Endodermal cell (in vitro differentiated cells): ENCODE data around the gene JAKMIP1. TPM values are rescaled to one million over a fixed set of nuclear protein-coding genes. Genes with fewer than 3 reads are reported as not detected.

ENCODE experiments used
- DNase-seq: peaks from one replicate; pipeline ENCODE4 v3.0.0-alpha.2; 2017
- H3K27ac ChIP-seq: 2 replicates; pipeline ENCODE4 v1.5.1; 2013; ENCODE audit warnings: mild to moderate bottlenecking, low read depth, low read length, moderate library complexity
- H3K27me3 ChIP-seq: 2 replicates; pipeline ENCODE4 v1.6.1; 2013; ENCODE audit warnings: mild to moderate bottlenecking, low read length, moderate library complexity; ENCODE audit not compliant: insufficient read depth, control insufficient read depth, poor library complexity, severe bottlenecking
- H3K36me3 ChIP-seq: 2 replicates; pipeline ENCODE4 v1.7.0; 2013; ENCODE audit warnings: mild to moderate bottlenecking, low read length, moderate library complexity; ENCODE audit not compliant: control insufficient read depth, insufficient read depth
- H3K4me1 ChIP-seq: one replicate; pipeline ENCODE4 v1.7.0; 2013; ENCODE audit warnings: low read length; ENCODE audit not compliant: control insufficient read depth, insufficient read depth
- H3K4me3 ChIP-seq: 2 replicates; pipeline ENCODE4 v1.5.1; 2013; ENCODE audit warnings: mild to moderate bottlenecking, low read length, moderate library complexity
- H3K9ac ChIP-seq: 2 replicates; pipeline ENCODE4 v1.6.1; 2013; ENCODE audit warnings: mild to moderate bottlenecking, low read length, moderate library complexity; ENCODE audit not compliant: poor library complexity, severe bottlenecking; ENCODE audit errors: extremely low read depth
- H3K9me3 ChIP-seq: 2 replicates; pipeline ENCODE4 v1.6.1; 2013; ENCODE audit warnings: mild to moderate bottlenecking, low read length, moderate library complexity; ENCODE audit not compliant: control insufficient read depth
- H3K27ac Mint-ChIP-seq: 2 replicates; pipeline ENCODE4 v1.8.0; 2020; ENCODE audit warnings: mixed read lengths
- H3K27me3 Mint-ChIP-seq: 2 replicates; pipeline ENCODE4 v1.8.0; 2021; ENCODE audit warnings: mild to moderate bottlenecking, mixed read lengths; ENCODE audit not compliant: insufficient read depth
- H3K36me3 Mint-ChIP-seq: 2 replicates; pipeline ENCODE4 v1.8.0; 2020; ENCODE audit warnings: low read depth, mixed read lengths
- H3K4me1 Mint-ChIP-seq: 2 replicates; pipeline ENCODE4 v1.8.0; 2020; ENCODE audit warnings: mixed read lengths
- H3K4me3 Mint-ChIP-seq: 2 replicates; pipeline ENCODE4 v1.8.0; 2020; ENCODE audit warnings: mild to moderate bottlenecking, moderate library complexity, mixed read lengths
- H3K9me3 Mint-ChIP-seq: 2 replicates; pipeline ENCODE4 v1.8.0; 2020; ENCODE audit warnings: mild to moderate bottlenecking, mixed read lengths
- whole genome bisulfite sequencing, 2 experiments: methylation state at CpG; one replicate each; pipeline versions ENCODE4 v1.1.5 to v1.1.7; 2013; ENCODE audit warnings: missing lambda C conversion rate in 2 of 2, mixed read lengths in 1 of 2; ENCODE audit not compliant: insufficient coverage in 1 of 2, insufficient read length in 1 of 2; 5-methylcytosine and 5-hydroxymethylcytosine counted together
- total RNA-seq, 2 donors: library from RNA; stranded (reverse); fragmentation: NEBNext Ultra II Directional in 1 of 2; extraction: Animal tissue kit (Norgen Biotek cat#: 25700) in 1 of 2; gene quantifications; 2 replicates in 1 of 2; 3 replicates in 1 of 2; pipeline ENCODE4 v1.2.1, GENCODE V29; 2021
- TF ChIP-seq, protein P1 (sequence below): fragments of 200-600 bp; sonication (generic); conservative IDR thresholded peaks from 2 replicates; pipeline ENCODE4 v1.5.0; 2021; ENCODE audit warnings: antibody characterized with exemption, mild to moderate bottlenecking

JAKMIP1 gene
- total RNA-seq, 2 donors from 2014 or later, result 10.4 to 11.2 TPM

DNA sequence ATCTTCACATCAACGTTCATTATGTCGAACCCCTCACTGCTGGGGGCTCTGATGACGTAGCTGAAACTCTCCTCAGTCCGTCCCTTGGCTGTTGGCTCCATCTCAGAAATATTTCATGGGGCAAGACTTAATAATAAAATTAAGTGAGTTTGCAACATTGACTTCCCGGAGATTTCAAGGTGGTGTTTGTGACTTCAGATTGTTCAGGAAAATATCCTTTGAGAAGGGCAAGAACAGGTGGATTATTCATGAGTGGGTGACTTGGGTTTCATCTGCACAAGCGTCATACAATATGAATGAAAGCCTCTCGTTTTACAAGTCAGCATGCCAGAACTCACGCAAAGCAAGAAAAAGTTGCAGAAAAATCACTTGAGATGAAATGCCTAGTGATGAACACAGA lies 182.0 kb downstream of the JAKMIP1 start, which contains the start of gene C4orf50:
Gene C4orf50 (minus strand): TSS at position 101 of the 400 bp plus-strand sequence.
- TF ChIP-seq, protein P1, sequence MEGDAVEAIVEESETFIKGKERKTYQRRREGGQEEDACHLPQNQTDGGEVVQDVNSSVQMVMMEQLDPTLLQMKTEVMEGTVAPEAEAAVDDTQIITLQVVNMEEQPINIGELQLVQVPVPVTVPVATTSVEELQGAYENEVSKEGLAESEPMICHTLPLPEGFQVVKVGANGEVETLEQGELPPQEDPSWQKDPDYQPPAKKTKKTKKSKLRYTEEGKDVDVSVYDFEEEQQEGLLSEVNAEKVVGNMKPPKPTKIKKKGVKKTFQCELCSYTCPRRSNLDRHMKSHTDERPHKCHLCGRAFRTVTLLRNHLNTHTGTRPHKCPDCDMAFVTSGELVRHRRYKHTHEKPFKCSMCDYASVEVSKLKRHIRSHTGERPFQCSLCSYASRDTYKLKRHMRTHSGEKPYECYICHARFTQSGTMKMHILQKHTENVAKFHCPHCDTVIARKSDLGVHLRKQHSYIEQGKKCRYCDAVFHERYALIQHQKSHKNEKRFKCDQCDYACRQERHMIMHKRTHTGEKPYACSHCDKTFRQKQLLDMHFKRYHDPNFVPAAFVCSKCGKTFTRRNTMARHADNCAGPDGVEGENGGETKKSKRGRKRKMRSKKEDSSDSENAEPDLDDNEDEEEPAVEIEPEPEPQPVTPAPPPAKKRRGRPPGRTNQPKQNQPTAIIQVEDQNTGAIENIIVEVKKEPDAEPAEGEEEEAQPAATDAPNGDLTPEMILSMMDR, result no peak
- no peak within 1 kb of the TSS for H3K4me3 ChIP-seq

GRCh38 chr4:6017800-6018199 lies 182.5 kb downstream of the JAKMIP1 start:
- Histone ChIP-seq H3K27ac (no peak overlapping the region), H3K27me3 (no peaks in the 10 kb centered on the region), H3K9me3 (no peaks in the 10 kb centered on the region), H3K9ac (no peak overlapping the region), H3K36me3 (no peaks in the 10 kb centered on the region), H3K4me3 (no peak overlapping the region), H3K4me1 (no peaks in the 10 kb centered on the region)
- Mint-ChIP-seq H3K27me3 (peaks cover 2% of the 10 kb centered on the region), H3K4me3 (no peak overlapping the region), H3K36me3 (no peaks in the 10 kb centered on the region), H3K9me3 (no peaks in the 10 kb centered on the region), H3K4me1 (no peaks in the 10 kb centered on the region), H3K27ac (no peak overlapping the region)
- WGBS, 2 experiments, result 93 to 99% methylated on average over 8 to 11 of the region's 11 CpGs
- TF ChIP-seq, protein P1, result no peak
- no peak for DNase-seq

More for the DNA sequence above, 182.0 kb downstream of the JAKMIP1 start, which contains the start of gene C4orf50:
- Histone ChIP-seq H3K36me3 (no peaks in the 10 kb centered on the region), H3K4me1 (no peaks in the 10 kb centered on the region), H3K9me3 (no peaks in the 10 kb centered on the region), H3K9ac (no peak within 1 kb of the TSS), H3K27ac (no peak within 1 kb of the TSS), H3K27me3 (no peaks in the 10 kb centered on the region)
- H3K27ac Mint-ChIP-seq, result no peak within 1 kb of the TSS
- H3K27me3 Mint-ChIP-seq, result peaks cover 2% of the 10 kb centered on the region
- no peaks in the 10 kb centered on the region for H3K36me3 Mint-ChIP-seq
- DNase-seq, result no peak
- no peaks in the 10 kb centered on the region for H3K9me3 Mint-ChIP-seq
- no peaks in the 10 kb centered on the region for H3K4me1 Mint-ChIP-seq
- WGBS, 2 experiments, result 88 to 91% methylated on average over 8 of the region's 8 CpGs
- H3K4me3 Mint-ChIP-seq, result no peak within 1 kb of the TSS

GRCh38 chr4:6017030-6017429 lies 183.3 kb downstream of the JAKMIP1 start:
- TF ChIP-seq, protein P1, result no peak
- Mint-ChIP-seq H3K27me3 (peaks cover 2% of the 10 kb centered on the region), H3K4me1 (no peaks in the 10 kb centered on the region), H3K9me3 (no peaks in the 10 kb centered on the region), H3K36me3 (no peaks in the 10 kb centered on the region), H3K4me3 (no peak overlapping the region), H3K27ac (no peak overlapping the region)
- 85 to 88% methylated on average over 8 to 10 of the region's 10 CpGs for WGBS, 2 experiments
- H3K9me3 ChIP-seq, result no peaks in the 10 kb centered on the region
- no peak overlapping the region for H3K27ac ChIP-seq
- no peaks in the 10 kb centered on the region for H3K27me3 ChIP-seq
- H3K4me1 ChIP-seq, result no peaks in the 10 kb centered on the region
- H3K4me3 ChIP-seq, result no peak overlapping the region
- H3K9ac ChIP-seq, result no peak overlapping the region
- no peaks in the 10 kb centered on the region for H3K36me3 ChIP-seq
- DNase-seq, result no peak
